Ovary (tissue), 3 donors: ENCODE measurements around the gene IKZF3.

Experiments
- CTCF ChIP-seq, 3 donors: fragments of 450-650 bp in 2 of 3; fragments of 200-600 bp in 1 of 3; IDR thresholded peaks; one replicate each; pipeline versions ENCODE4 v1.5.1 to v1.8.0; 2016 to 2022; ENCODE audit warnings: antibody characterized with exemption in 3 of 3, mild to moderate bottlenecking in 1 of 3
- EP300 ChIP-seq: sonication (generic); formaldehyde crosslinking; IDR thresholded peaks from one replicate; pipeline ENCODE4 v1.6.1; 2017; ENCODE audit warnings: antibody characterized with exemption
- POLR2A ChIP-seq: fragments of 450-650 bp; IDR thresholded peaks from one replicate; pipeline ENCODE4 v1.6.1; 2017; ENCODE audit warnings: antibody characterized with exemption, mild to moderate bottlenecking, moderate library complexity
- donor health status: DM: no; HTN: no; CAD: no.

GRCh38 chr17:39820541-39820940 is 43.6 kb downstream of the IKZF3 start:
- TF ChIP-seq POLR2A (no peak), CTCF (IDR thresholded peaks at IDR 0.05) (no peak), EP300 (no peak)
